GM10266 (cell line): Measurements from ENCODE around the gene RPS21.

Source experiments
- DNase-seq: peaks from one replicate; pipeline ENCODE4 v3.0.0; 2012; ENCODE audit errors: extremely low spot score
- CTCF ChIP-seq: IDR thresholded peaks from 2 replicates; pipeline ENCODE4 v1.5.1; 2012; ENCODE audit warnings: mild to moderate bottlenecking, low read depth; ENCODE audit not compliant: control insufficient read depth, insufficient read depth; ENCODE audit errors: missing control alignments

The RPS21 gene

GRCh38 chr20:62408640-62409039 is 21.7 kb downstream of the RPS21 start:
- no peak for TF ChIP-seq CTCF
- no peak for DNase-seq

GRCh38 chr20:62409086-62409853 is 22.4 kb downstream of the RPS21 start:
- no peak for DNase-seq
- no peak for TF ChIP-seq CTCF

- TF ChIP-seq CTCF = peak; percentile 65
- peak; percentile 75 for DNase-seq
These were observed 23.2 kb downstream of the RPS21 start for GRCh38 chr20:62409931-62410745.

- no peak for TF ChIP-seq CTCF
- no peak for DNase-seq
These were observed 24.0 kb downstream of the RPS21 start for GRCh38 chr20:62410746-62411478.

GRCh38 chr20:62411479-62412193 is 24.7 kb downstream of the RPS21 start:
- TF ChIP-seq CTCF = no peak
- no peak for DNase-seq

GRCh38 chr20:62412194-62413024 is 25.5 kb downstream of the RPS21 start:
- DNase-seq = no peak
- no peak for TF ChIP-seq CTCF
